H1 (cell line): Measurements from ENCODE around the gene CYB561D2.

Experiments
- CREB1 ChIP-seq: IDR thresholded peaks from 2 replicates; pipeline ENCODE4 v1.6.1; 2012; ENCODE audit warnings: inconsistent platforms
- CTCF ChIP-seq, 3 experiments: IDR thresholded peaks; 1 replicate in 2 of 3; 2 replicates in 1 of 3; pipeline versions ENCODE4 v1.5.1 to v1.6.1; 2011; ENCODE audit warnings: low read length in 3 of 3, mild to moderate bottlenecking in 3 of 3, inconsistent platforms in 2 of 3, low read depth in 1 of 3, moderate library complexity in 1 of 3; ENCODE audit not compliant: insufficient read depth in 1 of 3; ENCODE audit errors: control extremely low read depth in 1 of 3
- POLR2AphosphoS5 ChIP-seq: IDR thresholded peaks from 2 replicates; pipeline ENCODE4 v1.6.1; 2011; ENCODE audit warnings: low read depth, low read length
- RAD21 ChIP-seq, 2 experiments: IDR thresholded peaks in 1 of 2; conservative IDR thresholded peaks in 1 of 2; 2 replicates each; pipeline ENCODE4 v1.6.1; 2011; ENCODE audit warnings: low read depth in 2 of 2, low read length in 2 of 2, improper control_type of control experiment in 1 of 2, inconsistent platforms in 1 of 2, mild to moderate bottlenecking in 1 of 2, moderate library complexity in 1 of 2
- SUZ12 ChIP-seq: fragments of 200-600 bp; sonication (generic); IDR thresholded peaks from 2 replicates; pipeline ENCODE4 v1.6.1; 2012; ENCODE audit warnings: mild to moderate bottlenecking, inconsistent platforms, low read length, moderate library complexity, mixed read lengths
- TEAD4 ChIP-seq: IDR thresholded peaks from 2 replicates; pipeline ENCODE4 v1.6.1; 2012; ENCODE audit warnings: low read depth, low read length, inconsistent platforms, mixed read lengths
- TF ChIP-seq, protein P1 (sequence below): IDR thresholded peaks from 2 replicates; pipeline ENCODE4 v1.6.1; 2012; ENCODE audit warnings: inconsistent platforms

GRCh38 chr3:50341996-50342650 lies 8.5 kb upstream of the CYB561D2 start:
- no peak for TF ChIP-seq RAD21 (IDR thresholded peaks at IDR 0.05 in 1 of 2, conservative IDR thresholded peaks at IDR 0.05 in 1 of 2; ENCODE audit: low read depth in 2 of 2, low read length in 2 of 2)
- TF ChIP-seq CTCF (IDR thresholded peaks at IDR 0.05; ENCODE audit: control extremely low read depth in 1 of 3, insufficient read depth in 1 of 3, low read depth in 1 of 3, low read length in 3 of 3), result no peak
- TF ChIP-seq POLR2AphosphoS5, result no peak
- no peak for TF ChIP-seq CREB1
- TF ChIP-seq TEAD4, result no peak
- no peak for TF ChIP-seq SUZ12
- TF ChIP-seq, protein P1, sequence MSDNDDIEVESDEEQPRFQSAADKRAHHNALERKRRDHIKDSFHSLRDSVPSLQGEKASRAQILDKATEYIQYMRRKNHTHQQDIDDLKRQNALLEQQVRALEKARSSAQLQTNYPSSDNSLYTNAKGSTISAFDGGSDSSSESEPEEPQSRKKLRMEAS, result no peak
